ENCODE measurements around the gene CFAP299. TPM values are rescaled to one million over a fixed set of nuclear protein-coding genes. Genes with fewer than 3 reads are reported as not detected.

CFAP299 gene
- total RNA-seq, 1 donor from 2014 or later = not detected

DNA sequence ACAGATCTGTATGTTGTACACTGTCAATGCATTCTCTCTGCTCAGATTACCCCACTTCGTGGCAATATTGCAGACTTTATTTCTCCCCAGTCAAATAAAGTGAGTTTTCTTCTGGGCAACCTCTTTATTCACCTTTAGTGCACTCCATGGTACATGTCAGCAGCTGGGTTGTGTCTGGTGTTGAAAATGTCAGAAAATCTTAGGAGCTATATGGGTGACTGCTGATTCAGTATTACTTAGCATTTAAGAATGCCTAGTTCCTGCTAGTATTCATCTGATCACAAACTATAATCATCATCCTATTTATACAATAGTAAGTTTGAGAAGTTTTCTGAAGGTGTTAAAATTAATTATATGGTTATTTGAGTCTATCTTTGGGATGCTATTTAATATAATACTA is 112.5 kb downstream of the CFAP299 start:
- no peaks in the 10 kb centered on the region for H3K36me3 ChIP-seq
- TF ChIP-seq, protein P1, sequence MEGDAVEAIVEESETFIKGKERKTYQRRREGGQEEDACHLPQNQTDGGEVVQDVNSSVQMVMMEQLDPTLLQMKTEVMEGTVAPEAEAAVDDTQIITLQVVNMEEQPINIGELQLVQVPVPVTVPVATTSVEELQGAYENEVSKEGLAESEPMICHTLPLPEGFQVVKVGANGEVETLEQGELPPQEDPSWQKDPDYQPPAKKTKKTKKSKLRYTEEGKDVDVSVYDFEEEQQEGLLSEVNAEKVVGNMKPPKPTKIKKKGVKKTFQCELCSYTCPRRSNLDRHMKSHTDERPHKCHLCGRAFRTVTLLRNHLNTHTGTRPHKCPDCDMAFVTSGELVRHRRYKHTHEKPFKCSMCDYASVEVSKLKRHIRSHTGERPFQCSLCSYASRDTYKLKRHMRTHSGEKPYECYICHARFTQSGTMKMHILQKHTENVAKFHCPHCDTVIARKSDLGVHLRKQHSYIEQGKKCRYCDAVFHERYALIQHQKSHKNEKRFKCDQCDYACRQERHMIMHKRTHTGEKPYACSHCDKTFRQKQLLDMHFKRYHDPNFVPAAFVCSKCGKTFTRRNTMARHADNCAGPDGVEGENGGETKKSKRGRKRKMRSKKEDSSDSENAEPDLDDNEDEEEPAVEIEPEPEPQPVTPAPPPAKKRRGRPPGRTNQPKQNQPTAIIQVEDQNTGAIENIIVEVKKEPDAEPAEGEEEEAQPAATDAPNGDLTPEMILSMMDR (IDR thresholded peaks at IDR 0.05; ENCODE audit: borderline replicate concordance) = no peak

DNA sequence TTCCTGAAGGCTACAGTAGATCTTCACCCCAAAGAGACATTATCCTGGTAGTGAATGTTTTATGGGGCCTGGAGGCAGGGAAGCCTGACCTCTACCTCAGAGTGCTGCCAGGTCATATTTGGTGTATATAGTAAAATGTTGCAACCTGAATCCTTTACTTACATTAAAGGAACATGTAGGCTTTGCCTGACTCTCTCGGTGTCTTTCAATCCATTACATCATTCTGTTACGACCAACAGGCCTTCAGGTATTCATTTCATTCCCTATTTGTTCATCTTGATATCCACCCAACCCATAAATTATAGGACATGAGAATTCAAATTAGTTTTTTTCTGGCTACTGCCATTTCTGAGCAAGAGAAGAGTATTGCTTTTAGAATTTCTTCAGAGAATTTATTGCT is 116.5 kb downstream of the CFAP299 start:
- H3K4me3 ChIP-seq = no peak overlapping the region
- intact Hi-C loops (cut with micrococcal nuclease) = no loop called here
- TF ChIP-seq, protein P1 (IDR thresholded peaks at IDR 0.05; ENCODE audit: borderline replicate concordance) = no peak
- H3K27ac ChIP-seq (replicated peaks) = no peak overlapping the region
- H3K27me3 ChIP-seq (ENCODE audit: low read depth) = no peaks in the 10 kb centered on the region
- no peak for DNase-seq
- H3K9me3 ChIP-seq (replicated peaks) = no peaks in the 10 kb centered on the region
- no peaks in the 10 kb centered on the region for H3K4me1 ChIP-seq
- no peaks in the 10 kb centered on the region for H3K36me3 ChIP-seq

More for the DNA sequence above, 112.5 kb downstream of the CFAP299 start:
- no peak overlapping the region for H3K27ac ChIP-seq (replicated peaks)
- peaks cover 6% of the 10 kb centered on the region for H3K9me3 ChIP-seq (replicated peaks)
- H3K4me3 ChIP-seq = no peak overlapping the region
- intact Hi-C loops (cut with micrococcal nuclease) = no loop called here
- no peak for DNase-seq
- H3K4me1 ChIP-seq = no peaks in the 10 kb centered on the region
- no peaks in the 10 kb centered on the region for H3K27me3 ChIP-seq (ENCODE audit: low read depth)

- intact Hi-C loops (cut with micrococcal nuclease) = no loop called here
- no peak for DNase-seq
- TF ChIP-seq, protein P1 (IDR thresholded peaks at IDR 0.05; ENCODE audit: borderline replicate concordance) = no peak
- H3K9me3 ChIP-seq (replicated peaks) = no peaks in the 10 kb centered on the region
- H3K36me3 ChIP-seq = no peaks in the 10 kb centered on the region
- H3K4me3 ChIP-seq = no peak overlapping the region
- H3K27me3 ChIP-seq (ENCODE audit: low read depth) = no peaks in the 10 kb centered on the region
- H3K4me1 ChIP-seq = no peaks in the 10 kb centered on the region
- no peak overlapping the region for H3K27ac ChIP-seq (replicated peaks)
Observed at GRCh38 chr4:80452768-80453167, 117.2 kb downstream of the CFAP299 start.

DNA sequence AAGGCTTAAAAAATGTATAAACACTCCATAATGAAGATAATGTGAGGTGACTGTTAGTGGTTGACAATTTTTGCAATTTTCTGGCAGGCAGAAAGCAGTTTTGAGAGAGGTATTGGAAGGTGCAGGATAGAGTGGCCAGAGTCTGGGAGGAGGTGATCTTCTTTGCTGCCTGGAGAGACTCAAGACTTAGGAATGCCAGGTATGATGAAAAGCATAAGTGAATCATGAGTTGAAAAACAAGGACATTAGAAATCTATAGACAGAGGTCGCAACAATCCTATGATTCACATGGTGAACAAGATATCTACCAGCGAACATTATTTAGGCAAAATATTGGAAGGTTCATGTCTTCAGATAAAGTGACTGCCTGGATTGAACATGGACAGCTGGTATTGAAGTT is 118.5 kb downstream of the CFAP299 start:
- Histone ChIP-seq H3K27ac (replicated peaks) (no peak overlapping the region), H3K4me3 (no peak overlapping the region), H3K9me3 (replicated peaks) (no peaks in the 10 kb centered on the region), H3K36me3 (no peaks in the 10 kb centered on the region), H3K4me1 (no peaks in the 10 kb centered on the region), H3K27me3 (ENCODE audit: low read depth) (no peaks in the 10 kb centered on the region)
- no peak for DNase-seq
- TF ChIP-seq, protein P1 (IDR thresholded peaks at IDR 0.05; ENCODE audit: borderline replicate concordance) = no peak
- intact Hi-C loops (cut with micrococcal nuclease) = no loop called here

GRCh38 chr4:80454556-80454955 is 119.0 kb downstream of the CFAP299 start:
- TF ChIP-seq, protein P1 (IDR thresholded peaks at IDR 0.05; ENCODE audit: borderline replicate concordance) = no peak
- Histone ChIP-seq H3K36me3 (no peaks in the 10 kb centered on the region), H3K4me3 (no peak overlapping the region), H3K27ac (replicated peaks) (no peak overlapping the region), H3K27me3 (ENCODE audit: low read depth) (no peaks in the 10 kb centered on the region), H3K4me1 (no peaks in the 10 kb centered on the region), H3K9me3 (replicated peaks) (no peaks in the 10 kb centered on the region)
- no peak for DNase-seq
- intact Hi-C loops (cut with micrococcal nuclease) = no loop called here
